PC-3 (cell line): Measurements from ENCODE around the gene RNF103. TPM values are rescaled to one million over a fixed set of nuclear protein-coding genes. Genes with fewer than 3 reads are reported as not detected.

Experiments
- ATAC-seq: fragments of 200-7000 bp; cut with Tn5 transposase; 2 replicates; pipeline ENCODE4 v1.9.1; 2020; ENCODE audit warnings: mild to moderate bottlenecking, moderate library complexity
- BruUV-seq: library from RNA; stranded (reverse); fragments of 400-500 nt; replicated peaks from 2 replicates; lab custom pipeline; 2021; lab: Mats Ljungman, UMichigan
- CTCF ChIA-PET: fragments of 300-600 bp; sonication (Branson Sonifier 250); formaldehyde crosslinking; loops from one replicate; lab custom pipeline; 2022; ENCODE audit warnings: antibody characterized with exemption; lab: Charles Lee
- POLR2A ChIA-PET: fragments of 300-600 bp; sonication (Branson Sonifier 250); formaldehyde crosslinking; loops from one replicate; lab custom pipeline; 2022; ENCODE audit warnings: antibody characterized with exemption; ENCODE audit not compliant: unreplicated experiment; lab: Charles Lee
- DNase-seq: peaks from one replicate; pipeline ENCODE4 v3.0.0-alpha.2; 2015
- H2AFZ ChIP-seq: fragments of 300-600 bp; sonication (generic); 2 replicates; pipeline ENCODE4 v1.6.0; 2016; ENCODE audit warnings: antibody characterized with exemption, low read length
- H3F3A ChIP-seq: fragments of 300-600 bp; sonication (generic); one replicate; pipeline ENCODE4 v1.6.0; 2017; ENCODE audit warnings: antibody characterized with exemption, low read length, control low read depth, mild to moderate bottlenecking; ENCODE audit not compliant: unreplicated experiment
- H3K27ac ChIP-seq: fragments of 300-600 bp; sonication (generic); 2 replicates; pipeline ENCODE4 v1.5.1; 2016; ENCODE audit warnings: mild to moderate bottlenecking, low read length
- H3K27me3 ChIP-seq: fragments of 300-600 bp; sonication (generic); 2 replicates; pipeline ENCODE4 v1.6.1; 2016; ENCODE audit warnings: low read length, mixed read lengths
- H3K36me3 ChIP-seq: fragments of 300-600 bp; sonication (generic); 2 replicates; pipeline ENCODE4 v1.6.1; 2016; ENCODE audit warnings: low read depth, mixed run types, low read length, mixed read lengths
- H3K4me1 ChIP-seq: fragments of 300-600 bp; sonication (generic); 2 replicates; pipeline ENCODE4 v1.5.1; 2016; ENCODE audit warnings: low read length; ENCODE audit not compliant: insufficient read depth
- H3K4me2 ChIP-seq: fragments of 300-600 bp; sonication (generic); 2 replicates; pipeline ENCODE4 v1.6.0; 2016; ENCODE audit warnings: low read length
- H3K4me3 ChIP-seq: fragments of 300-600 bp; sonication (generic); 2 replicates; pipeline ENCODE4 v1.5.1; 2016; ENCODE audit warnings: mild to moderate bottlenecking, low read length, mixed read lengths
- H3K79me2 ChIP-seq: fragments of 300-600 bp; sonication (generic); 2 replicates; pipeline ENCODE4 v1.6.1; 2017; ENCODE audit warnings: low read length, mixed read lengths
- H3K9ac ChIP-seq: fragments of 300-600 bp; sonication (generic); 2 replicates; pipeline ENCODE4 v1.6.0; 2016; ENCODE audit warnings: mild to moderate bottlenecking, low read length
- H3K9me2 ChIP-seq: fragments of 300-600 bp; sonication (generic); replicated peaks from 2 replicates; pipeline ENCODE4 v1.6.1; 2016; ENCODE audit warnings: mixed run types, low read length, mixed read lengths
- H3K9me3 ChIP-seq: fragments of 300-600 bp; sonication (generic); 2 replicates; pipeline ENCODE4 v1.6.1; 2016; ENCODE audit warnings: low read length, mixed read lengths
- H4K20me1 ChIP-seq: fragments of 300-600 bp; sonication (generic); 2 replicates; pipeline ENCODE4 v1.6.1; 2016; ENCODE audit warnings: low read length, mixed read lengths
- EZH2 ChIP-seq: fragments of 300-600 bp; sonication (generic); IDR thresholded peaks from one replicate; pipeline ENCODE4 v1.6.1; 2017; ENCODE audit warnings: antibody characterized with exemption, mild to moderate bottlenecking, low read length; ENCODE audit not compliant: unreplicated experiment
- EZH2phosphoT487 ChIP-seq: fragments of 300-600 bp; sonication (generic); IDR thresholded peaks from 2 replicates; pipeline ENCODE4 v1.6.1; 2018; ENCODE audit warnings: mild to moderate bottlenecking, antibody characterized with exemption, low read length, borderline replicate concordance
- intact Hi-C: fragments of 100-400 bp; cut with micrococcal nuclease; formaldehyde crosslinking; loops from 2 replicates; pipeline ENCODE4 v1.9.0; 2023
- total RNA-seq: library from RNA; depleted of rRNA; stranded (reverse); fragments of >200 nt; gene quantifications from 2 replicates; pipeline ENCODE4 v1.2.3, GENCODE V29; 2014
- TF ChIP-seq, protein P1 (sequence below): fragments of 300-600 bp; sonication (generic); conservative IDR thresholded peaks from 2 replicates; pipeline ENCODE4 v1.5.1; 2017; ENCODE audit warnings: antibody characterized with exemption, low read depth, mild to moderate bottlenecking, low read length

The RNF103 gene
- total RNA-seq, 1 experiment from 2014 or later = 10.4 TPM

DNA sequence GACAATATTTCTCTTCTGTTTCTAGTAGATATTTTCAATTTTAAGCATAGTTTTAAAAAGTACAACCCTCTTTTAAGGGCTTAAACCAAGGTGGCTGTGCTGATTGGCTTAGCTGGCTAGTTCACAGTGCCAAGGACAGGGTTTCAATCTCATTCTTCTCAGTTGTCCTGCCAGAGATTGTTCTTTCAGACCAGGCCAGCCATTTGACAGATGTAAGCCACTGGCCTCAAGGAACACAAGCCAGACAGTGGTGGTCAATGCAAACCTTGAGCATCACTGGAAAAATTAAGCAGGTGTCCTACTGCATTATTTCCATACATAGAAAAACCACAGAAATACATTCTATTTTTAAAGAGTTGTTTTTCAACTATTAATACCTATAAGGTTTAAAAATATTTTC lies 5.9 kb downstream of the RNF103 start:
- no peaks in the 10 kb centered on the region for H3K27me3 ChIP-seq
- H3K9ac ChIP-seq = no peak overlapping the region
- H3K36me3 ChIP-seq = peaks cover 10% of the 10 kb centered on the region; the same call in 1 of the 2 replicates
- no TSS peak for BruUV-seq
- intact Hi-C loops = no loop called here
- peaks cover 30% of the 10 kb centered on the region for H3K79me2 ChIP-seq
- no peaks in the 10 kb centered on the region for H3F3A ChIP-seq
- TF ChIP-seq EZH2phosphoT487 (no peak), EZH2 (no peak)
- TF ChIP-seq, protein P1, sequence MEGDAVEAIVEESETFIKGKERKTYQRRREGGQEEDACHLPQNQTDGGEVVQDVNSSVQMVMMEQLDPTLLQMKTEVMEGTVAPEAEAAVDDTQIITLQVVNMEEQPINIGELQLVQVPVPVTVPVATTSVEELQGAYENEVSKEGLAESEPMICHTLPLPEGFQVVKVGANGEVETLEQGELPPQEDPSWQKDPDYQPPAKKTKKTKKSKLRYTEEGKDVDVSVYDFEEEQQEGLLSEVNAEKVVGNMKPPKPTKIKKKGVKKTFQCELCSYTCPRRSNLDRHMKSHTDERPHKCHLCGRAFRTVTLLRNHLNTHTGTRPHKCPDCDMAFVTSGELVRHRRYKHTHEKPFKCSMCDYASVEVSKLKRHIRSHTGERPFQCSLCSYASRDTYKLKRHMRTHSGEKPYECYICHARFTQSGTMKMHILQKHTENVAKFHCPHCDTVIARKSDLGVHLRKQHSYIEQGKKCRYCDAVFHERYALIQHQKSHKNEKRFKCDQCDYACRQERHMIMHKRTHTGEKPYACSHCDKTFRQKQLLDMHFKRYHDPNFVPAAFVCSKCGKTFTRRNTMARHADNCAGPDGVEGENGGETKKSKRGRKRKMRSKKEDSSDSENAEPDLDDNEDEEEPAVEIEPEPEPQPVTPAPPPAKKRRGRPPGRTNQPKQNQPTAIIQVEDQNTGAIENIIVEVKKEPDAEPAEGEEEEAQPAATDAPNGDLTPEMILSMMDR = no peak
- no peak overlapping the region for H3K4me3 ChIP-seq
- no peak overlapping the region for H2AFZ ChIP-seq
- ATAC-seq (no peak), DNase-seq (no peak)
- ChIA-PET POLR2A (no interaction called here), CTCF (no interaction called here)
- H3K9me2 ChIP-seq = no peaks in the 10 kb centered on the region
- no peak overlapping the region for H3K4me2 ChIP-seq
- peaks cover 9% of the 10 kb centered on the region; the same call in 1 of the 2 replicates for H3K4me1 ChIP-seq
- no peaks in the 10 kb centered on the region for H4K20me1 ChIP-seq
- no peaks in the 10 kb centered on the region for H3K9me3 ChIP-seq
- H3K27ac ChIP-seq = no peak overlapping the region

DNA sequence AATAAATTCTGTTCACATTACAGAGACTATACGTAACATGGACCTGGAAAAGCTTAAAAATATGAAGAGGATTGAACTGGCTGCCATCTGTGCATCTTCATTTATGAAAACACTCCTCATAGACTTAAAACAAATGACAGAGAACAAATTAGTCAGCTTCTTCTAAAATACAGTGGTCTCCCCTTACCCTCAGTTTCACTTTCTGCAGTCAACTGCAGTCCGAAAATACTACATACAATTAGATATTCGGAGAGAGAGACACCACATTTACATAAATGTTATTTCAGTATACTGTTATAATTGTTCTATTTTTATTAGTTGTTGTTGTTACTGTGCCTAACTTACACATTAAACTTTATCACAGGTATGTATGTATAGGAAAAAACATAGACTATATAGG lies 6.5 kb downstream of the RNF103 start:
- peaks cover 10% of the 10 kb centered on the region; the same call in 1 of the 2 replicates for H3K36me3 ChIP-seq
- DNase-seq = no peak
- peaks cover 24% of the 10 kb centered on the region for H3K79me2 ChIP-seq
- H3F3A ChIP-seq = no peaks in the 10 kb centered on the region
- H3K27me3 ChIP-seq = no peaks in the 10 kb centered on the region
- intact Hi-C loops = no loop called here
- no peak overlapping the region for H3K27ac ChIP-seq
- ChIA-PET CTCF (no interaction called here), POLR2A (no interaction called here)
- no peaks in the 10 kb centered on the region for H4K20me1 ChIP-seq
- no peak overlapping the region for H2AFZ ChIP-seq
- H3K4me1 ChIP-seq = peaks cover 9% of the 10 kb centered on the region; the same call in 1 of the 2 replicates
- no peaks in the 10 kb centered on the region for H3K9me3 ChIP-seq
- no peaks in the 10 kb centered on the region for H3K9me2 ChIP-seq
- BruUV-seq = no TSS peak
- ATAC-seq = no peak
- H3K4me2 ChIP-seq = no peak overlapping the region
- H3K4me3 ChIP-seq = no peak overlapping the region
- no peak overlapping the region for H3K9ac ChIP-seq
- TF ChIP-seq, protein P1 = no peak
- TF ChIP-seq EZH2phosphoT487 (no peak), EZH2 (no peak)

DNA sequence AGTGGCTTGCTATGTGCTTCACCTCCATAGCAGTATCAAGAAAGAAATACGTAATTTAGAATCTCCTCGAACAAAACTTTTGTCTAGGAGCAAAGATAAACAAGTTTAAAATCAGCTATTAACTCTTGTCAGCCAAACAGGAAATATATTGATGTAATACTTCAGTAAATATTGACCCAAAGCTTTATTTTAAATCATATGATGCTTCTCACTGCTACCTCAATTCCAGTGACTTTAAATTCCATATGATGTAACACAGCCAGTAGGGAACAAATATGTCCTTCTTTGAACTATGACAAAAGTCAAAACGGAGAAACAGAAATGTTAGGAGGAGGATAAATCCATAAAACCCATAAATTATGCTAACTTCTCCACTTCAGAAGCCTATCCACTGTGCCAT lies 7.2 kb downstream of the RNF103 start:
- TF ChIP-seq, protein P1 = no peak
- no peak for TF ChIP-seq EZH2phosphoT487
- no peak for TF ChIP-seq EZH2
- Histone ChIP-seq H3K9me3 (no peaks in the 10 kb centered on the region), H3F3A (no peaks in the 10 kb centered on the region), H4K20me1 (no peaks in the 10 kb centered on the region), H3K4me3 (no peak overlapping the region), H3K27me3 (no peaks in the 10 kb centered on the region), H3K9ac (no peak overlapping the region), H3K36me3 (peaks cover 10% of the 10 kb centered on the region; the same call in 1 of the 2 replicates), H3K9me2 (no peaks in the 10 kb centered on the region), H3K4me1 (peaks cover 9% of the 10 kb centered on the region; the same call in 1 of the 2 replicates), H2AFZ (no peak overlapping the region), H3K27ac (no peak overlapping the region), H3K4me2 (no peak overlapping the region), H3K79me2 (peaks cover 18% of the 10 kb centered on the region)
- no TSS peak for BruUV-seq
- POLR2A ChIA-PET = no interaction called here
- DNase-seq = no peak
- intact Hi-C loops = no loop called here
- no peak for ATAC-seq
- CTCF ChIA-PET = no interaction called here
